Gastroesophageal sphincter (tissue), 4 donors: ENCODE results near the gene ISLR2. TPM values are rescaled to one million over a fixed set of nuclear protein-coding genes. Genes with fewer than 3 reads are reported as not detected.

Experiments
- ATAC-seq: fragments of 150-250 bp; one replicate; pipeline ENCODE4 v1.9.1; 2016; ENCODE audit warnings: mild to moderate bottlenecking, moderate library complexity
- H3K27ac ChIP-seq, 4 donors: fragments of 200-600 bp; sonication (generic) in 3 of 4; 1 replicate in 3 of 4; 2 replicates in 1 of 4; pipeline ENCODE4 v1.5.1; 2016 to 2019
- H3K27me3 ChIP-seq: fragments of 200-600 bp; sonication (generic); one replicate; pipeline ENCODE4 v1.5.1; 2019
- H3K36me3 ChIP-seq, 2 donors: fragments of 200-600 bp; sonication (generic); one replicate each; pipeline ENCODE4 v1.5.1; 2019; ENCODE audit warnings: control low read depth in 1 of 2
- H3K4me1 ChIP-seq, 3 donors: fragments of 200-600 bp; sonication (generic); 1 replicate in 2 of 3; 2 replicates in 1 of 3; pipeline ENCODE4 v1.5.1; 2016 to 2019; ENCODE audit warnings: control low read depth in 2 of 3
- H3K4me3 ChIP-seq, 2 donors: fragments of 200-600 bp; sonication (generic); one replicate each; pipeline ENCODE4 v1.5.1; 2019; ENCODE audit warnings: mild to moderate bottlenecking in 1 of 2, moderate library complexity in 1 of 2
- H3K9me3 ChIP-seq, 3 donors: fragments of 200-600 bp; sonication (generic); one replicate each; pipeline ENCODE4 v1.5.1; 2017 to 2019; ENCODE audit warnings: control low read depth in 2 of 3
- EP300 ChIP-seq: sonication (generic); formaldehyde crosslinking; IDR thresholded peaks from one replicate; pipeline ENCODE4 v1.6.1; 2017; ENCODE audit warnings: antibody characterized with exemption, mild to moderate bottlenecking
- POLR2A ChIP-seq, 2 donors: fragments of 450-650 bp; IDR thresholded peaks; one replicate each; pipeline ENCODE4 v1.6.1; 2017; ENCODE audit warnings: antibody characterized with exemption in 2 of 2, mild to moderate bottlenecking in 2 of 2, moderate library complexity in 1 of 2
- POLR2AphosphoS5 ChIP-seq: sonication (generic); formaldehyde crosslinking; IDR thresholded peaks from one replicate; pipeline ENCODE4 v1.6.1; 2017; ENCODE audit warnings: antibody characterized with exemption
- WGBS, 2 donors: methylation state at CpG; one replicate each; pipeline ENCODE4 v1.1.5; 2018; ENCODE audit warnings: low coverage in 1 of 2; 5-methylcytosine and 5-hydroxymethylcytosine counted together
- total RNA-seq, 4 donors: library from RNA; depleted of rRNA; stranded (reverse); fragments of >200 nt; gene quantifications; one replicate each; pipeline ENCODE4 v1.1.0, GENCODE V29; 2016
- TF ChIP-seq, protein P1 (sequence below), 4 experiments: fragments of 200-600 bp in 2 of 4; fragments of 450-650 bp in 2 of 4; sonication (generic) in 1 of 4; IDR thresholded peaks; one replicate each; pipeline ENCODE4 v1.5.1; 2017 to 2019; ENCODE audit warnings: antibody characterized with exemption in 4 of 4, mild to moderate bottlenecking in 2 of 4, moderate library complexity in 2 of 4

The ISLR2 gene
- total RNA-seq, 4 donors from 2014 or later, result 0.54 to 5.4 (median 1.5) TPM

DNA sequence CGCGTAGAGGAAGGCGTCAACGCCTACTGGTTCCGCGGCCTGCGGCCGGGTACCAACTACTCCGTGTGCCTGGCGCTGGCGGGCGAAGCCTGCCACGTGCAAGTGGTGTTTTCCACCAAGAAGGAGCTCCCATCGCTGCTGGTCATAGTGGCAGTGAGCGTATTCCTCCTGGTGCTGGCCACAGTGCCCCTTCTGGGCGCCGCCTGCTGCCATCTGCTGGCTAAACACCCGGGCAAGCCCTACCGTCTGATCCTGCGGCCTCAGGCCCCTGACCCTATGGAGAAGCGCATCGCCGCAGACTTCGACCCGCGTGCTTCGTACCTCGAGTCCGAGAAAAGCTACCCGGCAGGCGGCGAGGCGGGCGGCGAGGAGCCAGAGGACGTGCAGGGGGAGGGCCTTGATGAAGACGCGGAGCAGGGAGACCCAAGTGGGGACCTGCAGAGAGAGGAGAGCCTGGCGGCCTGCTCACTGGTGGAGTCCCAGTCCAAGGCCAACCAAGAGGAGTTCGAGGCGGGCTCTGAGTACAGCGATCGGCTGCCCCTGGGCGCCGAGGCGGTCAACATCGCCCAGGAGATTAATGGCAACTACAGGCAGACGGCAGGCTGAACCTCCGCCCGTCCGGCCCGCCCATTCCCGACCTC lies 4.1 kb downstream of the ISLR2 start:
- Histone ChIP-seq H3K4me1 (peaks cover 0 to 64% (median 27%) of the 10 kb centered on the region in 3 donors), H3K27ac (no peak overlapping the region), H3K9me3 (peaks cover 0 to 16% (median 0%) of the 10 kb centered on the region in 3 donors), H3K36me3 (no peaks in the 10 kb centered on the region), H3K27me3 (peaks cover 97% of the 10 kb centered on the region), H3K4me3 (no peak overlapping the region)
- TF ChIP-seq EP300 (no peak), POLR2A (IDR thresholded peaks at IDR 0.05) (no peak), POLR2AphosphoS5 (no peak)
- TF ChIP-seq, protein P1, sequence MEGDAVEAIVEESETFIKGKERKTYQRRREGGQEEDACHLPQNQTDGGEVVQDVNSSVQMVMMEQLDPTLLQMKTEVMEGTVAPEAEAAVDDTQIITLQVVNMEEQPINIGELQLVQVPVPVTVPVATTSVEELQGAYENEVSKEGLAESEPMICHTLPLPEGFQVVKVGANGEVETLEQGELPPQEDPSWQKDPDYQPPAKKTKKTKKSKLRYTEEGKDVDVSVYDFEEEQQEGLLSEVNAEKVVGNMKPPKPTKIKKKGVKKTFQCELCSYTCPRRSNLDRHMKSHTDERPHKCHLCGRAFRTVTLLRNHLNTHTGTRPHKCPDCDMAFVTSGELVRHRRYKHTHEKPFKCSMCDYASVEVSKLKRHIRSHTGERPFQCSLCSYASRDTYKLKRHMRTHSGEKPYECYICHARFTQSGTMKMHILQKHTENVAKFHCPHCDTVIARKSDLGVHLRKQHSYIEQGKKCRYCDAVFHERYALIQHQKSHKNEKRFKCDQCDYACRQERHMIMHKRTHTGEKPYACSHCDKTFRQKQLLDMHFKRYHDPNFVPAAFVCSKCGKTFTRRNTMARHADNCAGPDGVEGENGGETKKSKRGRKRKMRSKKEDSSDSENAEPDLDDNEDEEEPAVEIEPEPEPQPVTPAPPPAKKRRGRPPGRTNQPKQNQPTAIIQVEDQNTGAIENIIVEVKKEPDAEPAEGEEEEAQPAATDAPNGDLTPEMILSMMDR (IDR thresholded peaks at IDR 0.05), result peak in 2 of 4 experiments; percentile 19 to 63
- no CpG with 5 or more reads among the region's 53 CpGs for WGBS, 2 donors
- ATAC-seq, result no peak

DNA sequence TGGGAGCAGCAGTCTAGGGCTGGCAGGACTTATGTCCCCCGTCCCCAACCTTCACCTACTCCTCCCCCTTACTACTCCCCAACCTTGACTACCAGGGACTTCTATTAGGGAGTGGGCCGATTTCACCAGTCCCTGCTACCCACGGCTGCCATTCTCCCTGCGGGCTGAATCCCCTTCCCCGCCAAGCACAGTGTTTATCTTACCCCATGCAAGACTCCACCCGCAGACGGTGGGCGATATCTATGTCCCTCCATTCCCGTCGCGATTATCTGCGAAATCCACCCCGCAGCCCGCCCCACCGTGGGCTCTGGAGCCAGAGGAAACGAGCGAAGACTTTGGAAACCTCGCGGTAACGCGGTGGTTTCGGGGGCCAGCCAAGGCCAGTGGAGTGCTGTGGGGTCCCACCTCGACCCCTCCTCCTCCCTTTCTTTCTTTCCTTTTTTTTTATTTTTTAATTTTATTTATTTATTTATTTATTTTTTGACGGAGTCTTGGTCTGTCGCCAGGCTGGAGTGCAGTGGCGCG lies 4.7 kb downstream of the ISLR2 start:
- no peak for ATAC-seq
- Histone ChIP-seq H3K36me3 (no peaks in the 10 kb centered on the region), H3K27ac (peak overlapping the region in 1 of 4 donors; percentile 85), H3K4me1 (peaks cover 0 to 58% (median 23%) of the 10 kb centered on the region in 3 donors), H3K4me3 (no peak overlapping the region), H3K9me3 (peaks cover 0 to 16% (median 0%) of the 10 kb centered on the region in 3 donors), H3K27me3 (peaks cover 94% of the 10 kb centered on the region)
- TF ChIP-seq POLR2AphosphoS5 (no peak), EP300 (no peak), POLR2A (IDR thresholded peaks at IDR 0.05) (no peak)
- TF ChIP-seq, protein P1 (IDR thresholded peaks at IDR 0.05), result no peak
- 37 to 47% methylated on average over 13 to 25 of the region's 27 CpGs for WGBS, 2 donors

DNA sequence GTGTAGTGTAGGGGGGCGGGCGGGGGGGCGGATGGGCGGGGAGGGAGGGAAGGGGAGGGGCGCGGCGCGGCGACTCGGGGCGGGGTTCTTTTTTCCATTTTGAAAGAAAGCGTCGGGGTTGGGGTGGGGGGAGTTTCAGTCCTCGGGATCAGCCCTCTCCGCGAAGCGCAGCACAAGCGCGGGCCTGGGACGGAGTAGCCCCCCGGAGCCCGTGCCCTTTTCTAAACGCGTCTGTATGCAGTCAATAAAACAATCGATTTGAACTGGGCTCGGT lies 6.1 kb downstream of the ISLR2 start:
- 4% methylated on average over 11 of the region's 26 CpGs; no CpG with 5 or more reads in 1 of the 2 donors for WGBS, 2 donors
- TF ChIP-seq EP300, result no peak
- no peak for TF ChIP-seq POLR2A (IDR thresholded peaks at IDR 0.05)
- TF ChIP-seq, protein P1 (IDR thresholded peaks at IDR 0.05), result no peak
- no peak for TF ChIP-seq POLR2AphosphoS5
- ATAC-seq, result no peak
- H3K9me3 ChIP-seq, result peaks cover 0 to 16% (median 0%) of the 10 kb centered on the region in 3 donors
- peak overlapping the region in 3 of 4 donors; percentile 74 to 85 (median 77) for H3K27ac ChIP-seq
- H3K4me1 ChIP-seq, result peaks cover 0 to 51% (median 15%) of the 10 kb centered on the region in 3 donors
- peak overlapping the region; percentile 25 to 59 for H3K4me3 ChIP-seq
- H3K27me3 ChIP-seq, result peaks cover 84% of the 10 kb centered on the region
- H3K36me3 ChIP-seq, result no peaks in the 10 kb centered on the region

DNA sequence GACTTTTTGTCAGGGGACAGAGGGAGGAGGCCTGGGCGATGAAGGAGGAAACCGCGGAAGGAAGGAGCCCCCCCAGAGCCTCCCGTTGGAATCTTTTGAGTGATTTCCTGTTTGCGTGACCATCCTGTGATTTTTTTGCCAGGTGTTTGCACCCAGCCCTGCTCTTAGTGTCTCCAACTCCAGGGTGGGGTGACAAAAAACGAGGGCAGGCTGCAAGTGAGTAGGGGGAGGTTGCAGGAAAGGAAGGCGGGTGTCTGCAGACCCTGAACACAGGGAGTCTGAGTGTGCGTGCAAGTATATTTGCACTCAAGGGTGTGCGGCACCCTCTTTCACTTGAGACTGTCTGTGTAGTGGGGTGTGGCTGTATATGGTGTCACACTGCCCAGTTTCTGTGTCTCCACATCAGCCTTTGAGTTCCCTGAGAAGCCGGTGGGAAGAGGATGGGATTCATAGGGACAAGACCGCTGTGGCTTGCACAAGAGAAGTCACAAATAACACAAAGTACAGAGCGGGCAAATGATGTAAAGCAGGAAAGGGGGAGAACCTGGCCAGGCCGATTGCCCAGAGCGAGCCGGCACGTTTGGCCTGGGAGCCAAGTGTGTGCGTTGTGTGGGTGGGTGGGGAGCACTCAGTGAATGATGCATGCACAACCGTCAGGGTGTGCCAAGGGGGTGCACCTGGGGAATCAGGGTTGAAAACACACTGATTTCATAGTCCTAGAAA lies 6.6 kb downstream of the ISLR2 start:
- ATAC-seq, result no peak
- peak overlapping the region in 3 of 4 donors; percentile 74 to 85 (median 77) for H3K27ac ChIP-seq
- peaks cover 0 to 51% (median 15%) of the 10 kb centered on the region in 3 donors for H3K4me1 ChIP-seq
- H3K4me3 ChIP-seq, result peak overlapping the region; percentile 25 to 59
- H3K27me3 ChIP-seq, result peaks cover 79% of the 10 kb centered on the region
- H3K36me3 ChIP-seq, result no peaks in the 10 kb centered on the region
- peaks cover 0 to 16% (median 0%) of the 10 kb centered on the region in 3 donors for H3K9me3 ChIP-seq
- TF ChIP-seq EP300, result no peak
- no peak for TF ChIP-seq POLR2A (IDR thresholded peaks at IDR 0.05)
- TF ChIP-seq POLR2AphosphoS5, result no peak
- TF ChIP-seq, protein P1 (IDR thresholded peaks at IDR 0.05), result no peak
- 23 to 24% methylated on average over 7 to 17 of the region's 18 CpGs for WGBS, 2 donors
